Stimulated activated CD4-positive, alpha-beta T cell treated with anti-CD3 and anti-CD28 coated beads, Interleukin-1b, Interleukin-23, amount 100 ng/mL, for 24 hours (primary cell): ENCODE results near the gene CHST9.

Source experiments
- DNase-seq, 4 experiments: peaks; one replicate each; pipeline ENCODE4 v3.0.0-alpha.2; 2020; ENCODE audit warnings: low read depth in 4 of 4, low spot score in 1 of 4

The CHST9 gene

GRCh38 chr18:26868968-26869586 lies 316.0 kb downstream of the CHST9 start:
- DNase-seq, result no peak

- DNase-seq, result no peak
Measured at GRCh38 chr18:26867471-26867870, 317.6 kb downstream of the CHST9 start.

GRCh38 chr18:26865557-26865956 lies 319.6 kb downstream of the CHST9 start, which contains the start of gene AQP4:
Gene AQP4, minus strand, starts transcription at chr18:26865707. Its CDS starts 18 bp downstream, at chr18:26865689.
- DNase-seq, result no peak

GRCh38 chr18:26864658-26865057 lies 320.4 kb downstream of the CHST9 start:
- no peak for DNase-seq

GRCh38 chr18:26863921-26864497 lies 321.1 kb downstream of the CHST9 start:
- no peak for DNase-seq

- no peak for DNase-seq
Measured at GRCh38 chr18:26863122-26863879, 321.8 kb downstream of the CHST9 start.

GRCh38 chr18:26862084-26862483 lies 323.0 kb downstream of the CHST9 start:
- no peak for DNase-seq
